ENCODE data around the gene DIS3. TPM values are rescaled to one million over a fixed set of nuclear protein-coding genes. Genes with fewer than 3 reads are reported as not detected.

The DIS3 gene
- total RNA-seq, 2 experiments from 2014 or later = 47.9 to 51.7 TPM

- ATAC-seq (ENCODE audit: poor library complexity) = no peak
- POLR2A ChIA-PET = no interaction called here
- no peak overlapping the region for H3K27ac Mint-ChIP-seq
These were observed 18.3 kb downstream of the DIS3 start for GRCh38 chr13:72763411-72763810.

GRCh38 chr13:72760189-72760588 lies 21.5 kb downstream of the DIS3 start:
- H3K27me3 ChIP-seq (ENCODE audit: control insufficient read depth in 1 of 2, insufficient read depth in 2 of 2, low read length in 2 of 2) = no peaks in the 10 kb centered on the region
- CTCF ChIA-PET = no interaction called here
- Mint-ChIP-seq H3K36me3 (ENCODE audit: low read depth) (peaks cover 90% of the 10 kb centered on the region), H3K27ac (no peak overlapping the region), H3K4me1 (ENCODE audit: low read depth) (peaks cover 4% of the 10 kb centered on the region), H3K9me3 (no peaks in the 10 kb centered on the region), H3K27me3 (no peaks in the 10 kb centered on the region), H3K4me3 (no peak overlapping the region)
- TF ChIP-seq CTCF (IDR thresholded peaks at IDR 0.05) = no peak
- H3K9me3 ChIP-seq (ENCODE audit: control insufficient read depth in 1 of 2, insufficient read depth in 1 of 2, low read length in 2 of 2) = no peaks in the 10 kb centered on the region
- no peaks in the 10 kb centered on the region for H3K4me1 ChIP-seq (ENCODE audit: insufficient read depth, low read length)
- POLR2A ChIA-PET = no interaction called here
- no peak overlapping the region for H3K4me3 ChIP-seq (ENCODE audit: low read length)
- intact Hi-C loops (cut with DNase I, micrococcal nuclease) = no loop called here
- H3K36me3 ChIP-seq (ENCODE audit: insufficient read depth, low read length) = peaks cover 97% of the 10 kb centered on the region
- ATAC-seq (ENCODE audit: poor library complexity) = no peak
- DNase-seq = no peak
- no peak overlapping the region for H3K27ac ChIP-seq (ENCODE audit: low read depth in 1 of 2, low read length in 2 of 2)

More at GRCh38 chr13:72763411-72763810, 18.3 kb downstream of the DIS3 start:
- no peak for DNase-seq
- Histone ChIP-seq H3K27ac (ENCODE audit: low read depth in 1 of 2, low read length in 2 of 2) (no peak overlapping the region), H3K4me1 (ENCODE audit: insufficient read depth, low read length) (no peaks in the 10 kb centered on the region), H3K27me3 (ENCODE audit: control insufficient read depth in 1 of 2, insufficient read depth in 2 of 2, low read length in 2 of 2) (no peaks in the 10 kb centered on the region), H3K9me3 (ENCODE audit: control insufficient read depth in 1 of 2, insufficient read depth in 1 of 2, low read length in 2 of 2) (no peaks in the 10 kb centered on the region), H3K36me3 (ENCODE audit: insufficient read depth, low read length) (peaks cover 98% of the 10 kb centered on the region), H3K4me3 (ENCODE audit: low read length) (no peak overlapping the region)
- H3K36me3 Mint-ChIP-seq (ENCODE audit: low read depth) = peaks cover 95% of the 10 kb centered on the region
- H3K27me3 Mint-ChIP-seq = no peaks in the 10 kb centered on the region
- intact Hi-C loops (cut with DNase I, micrococcal nuclease) = no loop called here
- CTCF ChIA-PET = no interaction called here
- no peaks in the 10 kb centered on the region for H3K9me3 Mint-ChIP-seq
- TF ChIP-seq CTCF (IDR thresholded peaks at IDR 0.05) = no peak
- H3K4me3 Mint-ChIP-seq = no peak overlapping the region
- peaks cover 6% of the 10 kb centered on the region for H3K4me1 Mint-ChIP-seq (ENCODE audit: low read depth)

GRCh38 chr13:72757792-72758535 lies 23.7 kb downstream of the DIS3 start:
- no peak for TF ChIP-seq CTCF (IDR thresholded peaks at IDR 0.05)
- H3K4me1 ChIP-seq (ENCODE audit: insufficient read depth, low read length) = no peaks in the 10 kb centered on the region
- ATAC-seq (ENCODE audit: poor library complexity) = no peak
- no peak overlapping the region for H3K4me3 ChIP-seq (ENCODE audit: low read length)
- no peaks in the 10 kb centered on the region for H3K27me3 Mint-ChIP-seq
- H3K36me3 Mint-ChIP-seq (ENCODE audit: low read depth) = peaks cover 91% of the 10 kb centered on the region
- H3K9me3 ChIP-seq (ENCODE audit: control insufficient read depth in 1 of 2, insufficient read depth in 1 of 2, low read length in 2 of 2) = no peaks in the 10 kb centered on the region
- intact Hi-C loops (cut with DNase I, micrococcal nuclease) = no loop called here
- ChIA-PET POLR2A (no interaction called here), CTCF (no interaction called here)
- H3K4me3 Mint-ChIP-seq = no peak overlapping the region
- no peak for DNase-seq
- no peak overlapping the region for H3K27ac ChIP-seq (ENCODE audit: low read depth in 1 of 2, low read length in 2 of 2)
- H3K36me3 ChIP-seq (ENCODE audit: insufficient read depth, low read length) = peaks cover 96% of the 10 kb centered on the region
- no peaks in the 10 kb centered on the region for H3K9me3 Mint-ChIP-seq
- H3K27ac Mint-ChIP-seq = no peak overlapping the region
- peaks cover 5% of the 10 kb centered on the region for H3K4me1 Mint-ChIP-seq (ENCODE audit: low read depth)
- H3K27me3 ChIP-seq (ENCODE audit: control insufficient read depth in 1 of 2, insufficient read depth in 2 of 2, low read length in 2 of 2) = no peaks in the 10 kb centered on the region

Data from CD4-positive, alpha-beta T cell (primary cell).